C1 segment of cervical spinal cord (tissue), 14 donors: ENCODE measurements around the gene TSPAN18.
A peak's percentile ranks its signal among the peaks of the same experiment; 100 is the strongest.

ENCODE experiments used
- DNase-seq, 14 donors: peaks; one replicate each; lab custom pipeline; 2025; lab: John Stamatoyannopoulos, UW

The TSPAN18 gene

GRCh38 chr11:44726283-44727113, at the start of gene TSPAN18:
Gene TSPAN18 (plus strand): TSS chr11:44726962. CDS start chr11:44906417, 179,455 bp downstream.
- no peak for DNase-seq

GRCh38 chr11:44680982-44681597, 45.7 kb upstream of the TSPAN18 start:
- no peak for DNase-seq

- no peak for DNase-seq
Measured at GRCh38 chr11:44681698-44682097, 45.1 kb upstream of the TSPAN18 start.

GRCh38 chr11:44684859-44685281, 41.9 kb upstream of the TSPAN18 start:
- no peak for DNase-seq

- no peak for DNase-seq
Measured at GRCh38 chr11:44687388-44687787, 39.4 kb upstream of the TSPAN18 start.

- no peak for DNase-seq
Measured at GRCh38 chr11:44689265-44689664, 37.5 kb upstream of the TSPAN18 start.

- DNase-seq = peak in 1 of 14 donors; percentile 56
Measured at GRCh38 chr11:44690651-44691050, 36.1 kb upstream of the TSPAN18 start.

- DNase-seq = no peak
Measured at GRCh38 chr11:44692460-44692859, 34.3 kb upstream of the TSPAN18 start.

GRCh38 chr11:44693654-44694119, 33.1 kb upstream of the TSPAN18 start:
- DNase-seq = no peak

- no peak for DNase-seq
Measured at GRCh38 chr11:44694443-44694842, 32.3 kb upstream of the TSPAN18 start.

GRCh38 chr11:44695169-44695833, 31.5 kb upstream of the TSPAN18 start:
- no peak for DNase-seq

- DNase-seq = no peak
Measured at GRCh38 chr11:44698252-44698912, 28.4 kb upstream of the TSPAN18 start.

GRCh38 chr11:44699497-44700408, 27.0 kb upstream of the TSPAN18 start:
- DNase-seq = no peak

- no peak for DNase-seq
Measured at GRCh38 chr11:44701276-44701675, 25.5 kb upstream of the TSPAN18 start.

GRCh38 chr11:44702889-44703288, 23.9 kb upstream of the TSPAN18 start:
- DNase-seq = no peak

- no peak for DNase-seq
Measured at GRCh38 chr11:44707094-44707493, 19.7 kb upstream of the TSPAN18 start.

GRCh38 chr11:44708009-44708408, 18.8 kb upstream of the TSPAN18 start:
- DNase-seq = no peak

GRCh38 chr11:44708523-44709280, 18.1 kb upstream of the TSPAN18 start:
- no peak for DNase-seq

GRCh38 chr11:44709281-44709562, 17.5 kb upstream of the TSPAN18 start:
- DNase-seq = no peak

- DNase-seq = no peak
Measured at GRCh38 chr11:44709966-44710365, 16.8 kb upstream of the TSPAN18 start.
